Muscle of leg (tissue), 16 donors: ENCODE measurements around the gene ZNF629. TPM values are rescaled to one million over a fixed set of nuclear protein-coding genes. Genes with fewer than 3 reads are reported as not detected.
A peak's percentile ranks its signal among the peaks of the same experiment; 100 is the strongest.
"Not testable (repeated sequence)": the region's sequence is repeated elsewhere in the genome, so short reads cannot be mapped to it uniquely, and the experiment has no call there.

Source experiments
- DNase-seq: peaks from one replicate; pipeline ENCODE4 v3.0.0; 2013
- H3K27ac ChIP-seq: one replicate; pipeline ENCODE4 v1.5.1; 2013; ENCODE audit warnings: mild to moderate bottlenecking, low read length, control low read depth
- H3K27me3 ChIP-seq: one replicate; pipeline ENCODE4 v1.6.1; 2013; ENCODE audit warnings: low read length; ENCODE audit not compliant: control insufficient read depth, insufficient read depth
- H3K36me3 ChIP-seq: one replicate; pipeline ENCODE4 v1.6.1; 2013; ENCODE audit warnings: low read length; ENCODE audit not compliant: control insufficient read depth, insufficient read depth
- H3K4me1 ChIP-seq: one replicate; pipeline ENCODE4 v1.6.1; 2013; ENCODE audit warnings: low read length; ENCODE audit not compliant: control insufficient read depth, insufficient read depth
- H3K4me3 ChIP-seq: one replicate; pipeline ENCODE4 v1.5.1; 2013; ENCODE audit warnings: low read length, control low read depth
- H3K9me3 ChIP-seq: replicated peaks from 2 replicates; pipeline ENCODE4 v1.6.1; 2013; ENCODE audit warnings: low read depth, low read length; ENCODE audit not compliant: control insufficient read depth
- WGBS: methylation state at CpG from one replicate; pipeline ENCODE4 v1.1.5; 2013; ENCODE audit warnings: missing lambda C conversion rate; ENCODE audit not compliant: insufficient coverage; 5-methylcytosine and 5-hydroxymethylcytosine counted together
- long read RNA-seq, 11 donors: transcript quantifications; one replicate each; lab custom pipeline, GENCODE V29; 2026
- polyA plus RNA-seq, 8 donors: library from polyadenylated mRNA; unstranded; fragments of 120-200 nt; gene quantifications; one replicate each; pipeline versions ENCODE4 v1.2.1 to v1.2.3, GENCODE V29; 2013; ENCODE audit warnings: inconsistent platforms in 1 of 8, low replicate concordance in 1 of 8; ENCODE audit not compliant: insufficient read length in 8 of 8, insufficient read depth in 1 of 8
- total RNA-seq: library from RNA; stranded (reverse); fragments of 120-200 nt; gene quantifications from one replicate; pipeline ENCODE4 v1.2.4, GENCODE V29; 2013

ZNF629 gene
- total RNA-seq (12.4 TPM), polyA plus RNA-seq (10 to 100 TPM; 12.7 to 18.9 (median 15.3) TPM)
- long read RNA-seq, donor 1, full-length matches to known transcripts: 2 of 2 reads
- long read RNA-seq, donor 1, partial matches to known transcripts: 0 of 2 reads
- long read RNA-seq, donor 1, other reads (novel, unspliced or antisense): 0 of 2 reads
- long read RNA-seq, donor 2: 0 reads
- long read RNA-seq, donor 3, full-length matches to known transcripts: 2 of 2 reads
- long read RNA-seq, donor 3, partial matches to known transcripts: 0 of 2 reads
- long read RNA-seq, donor 3, other reads (novel, unspliced or antisense): 0 of 2 reads
- long read RNA-seq, donor 4, full-length matches to known transcripts: 3 of 3 reads
- long read RNA-seq, donor 4, partial matches to known transcripts: 0 of 3 reads
- long read RNA-seq, donor 4, other reads (novel, unspliced or antisense): 0 of 3 reads
- long read RNA-seq, donor 5, full-length matches to known transcripts: 4 of 4 reads
- long read RNA-seq, donor 5, partial matches to known transcripts: 0 of 4 reads
- long read RNA-seq, donor 5, other reads (novel, unspliced or antisense): 0 of 4 reads
- long read RNA-seq, donor 6, full-length matches to known transcripts: 1 of 9 reads
- long read RNA-seq, donor 6, partial matches to known transcripts: 8 of 9 reads
- long read RNA-seq, donor 6, other reads (novel, unspliced or antisense): 0 of 9 reads
- long read RNA-seq, donor 7, full-length matches to known transcripts: 3 of 16 reads
- long read RNA-seq, donor 7, partial matches to known transcripts: 13 of 16 reads
- long read RNA-seq, donor 7, other reads (novel, unspliced or antisense): 0 of 16 reads
- long read RNA-seq, donor 8, full-length matches to known transcripts: 2 of 2 reads
- long read RNA-seq, donor 8, partial matches to known transcripts: 0 of 2 reads
- long read RNA-seq, donor 8, other reads (novel, unspliced or antisense): 0 of 2 reads
- long read RNA-seq, donor 9, full-length matches to known transcripts: 6 of 6 reads
- long read RNA-seq, donor 9, partial matches to known transcripts: 0 of 6 reads
- long read RNA-seq, donor 9, other reads (novel, unspliced or antisense): 0 of 6 reads
- long read RNA-seq, donor 10, full-length matches to known transcripts: 2 of 2 reads
- long read RNA-seq, donor 10, partial matches to known transcripts: 0 of 2 reads
- long read RNA-seq, donor 10, other reads (novel, unspliced or antisense): 0 of 2 reads
- long read RNA-seq, donor 11, full-length matches to known transcripts: 1 of 7 reads
- long read RNA-seq, donor 11, partial matches to known transcripts: 6 of 7 reads
- long read RNA-seq, donor 11, other reads (novel, unspliced or antisense): 0 of 7 reads

DNA sequence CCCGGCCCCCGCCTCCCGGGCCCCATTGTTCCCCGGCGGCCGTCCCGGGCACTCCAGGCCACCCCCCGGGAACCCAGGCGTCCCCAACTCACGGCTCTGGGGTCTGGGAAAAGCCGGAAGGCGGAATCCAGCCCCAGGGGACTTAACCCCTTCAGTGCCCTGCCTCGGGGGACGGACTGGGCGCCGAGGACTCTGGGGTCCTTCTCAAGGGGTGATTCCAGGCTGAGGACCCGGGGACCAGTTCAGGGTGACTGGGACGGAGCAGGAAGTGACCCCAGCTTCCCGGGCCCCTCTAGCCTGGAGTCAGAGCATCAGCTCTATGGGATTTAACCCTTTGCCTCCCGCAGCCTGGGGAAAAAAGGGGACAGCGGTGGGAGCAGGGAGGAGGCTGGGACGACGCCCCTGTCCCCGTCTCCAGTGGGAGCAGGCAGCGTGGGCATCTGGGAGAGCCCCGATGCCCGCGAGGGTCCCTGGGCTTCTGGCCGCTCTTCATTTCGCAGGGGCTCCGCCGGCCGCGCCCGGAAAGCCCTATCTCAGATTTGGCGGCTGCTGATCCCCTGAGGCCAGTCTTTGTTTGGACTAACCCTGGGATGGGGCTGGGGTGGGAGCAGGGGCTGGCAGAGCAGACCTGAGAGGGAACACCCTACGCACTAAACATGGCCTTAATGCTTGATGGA, at the start of gene ZNF629:
ZNF629 (minus strand) TSS at position 270 of the 677 bp plus-strand sequence. CDS start 2,723 bp downstream, outside the sequence.
- H3K36me3 ChIP-seq: peaks cover 30% of the 10 kb centered on the region
- H3K4me1 ChIP-seq: peaks cover 23% of the 10 kb centered on the region
- no peaks in the 10 kb centered on the region for H3K9me3 ChIP-seq
- H3K27me3 ChIP-seq: no peaks in the 10 kb centered on the region
- H3K27ac ChIP-seq: peak within 1 kb of the TSS; percentile 87
- under 1% methylated on average over 25 of the region's 37 CpGs for WGBS
- peak; percentile 92 for DNase-seq
- H3K4me3 ChIP-seq: peak within 1 kb of the TSS; percentile 99

DNA sequence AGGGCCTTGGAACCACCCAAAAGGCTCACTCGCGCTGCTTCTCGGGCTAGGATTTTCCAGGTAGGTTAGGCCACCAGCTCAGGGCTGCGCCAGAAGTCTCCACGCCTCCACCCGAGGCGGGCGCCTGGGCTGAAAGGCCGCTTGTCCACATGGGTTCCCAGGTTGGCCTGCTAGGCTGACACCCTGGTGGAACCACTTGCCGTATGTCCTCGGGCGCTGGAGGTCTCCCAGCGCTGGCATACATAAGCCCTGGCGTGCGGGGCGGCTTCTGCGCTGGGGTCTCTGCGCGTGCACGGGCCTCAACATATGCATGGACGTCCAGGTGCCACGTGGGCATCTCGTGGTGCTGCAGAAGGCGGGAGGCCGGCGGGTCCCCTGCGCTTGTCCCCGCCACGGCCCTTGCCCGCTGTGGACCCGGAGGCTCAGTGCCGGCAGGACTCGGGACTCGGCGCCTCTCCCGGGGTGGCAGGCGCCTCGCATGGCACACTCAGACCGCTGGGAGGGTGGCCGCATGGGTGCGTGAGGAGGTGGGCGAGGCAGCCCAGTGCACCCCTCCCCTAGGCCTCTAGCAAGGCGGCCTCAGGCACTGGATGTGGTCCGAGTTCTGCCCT, 47.2 kb upstream of the ZNF629 start:
- peaks cover 15% of the 10 kb centered on the region for H3K36me3 ChIP-seq
- no peak overlapping the region for H3K27ac ChIP-seq
- H3K27me3 ChIP-seq: no peaks in the 10 kb centered on the region
- DNase-seq: no peak
- 93% methylated on average over 44 of the region's 44 CpGs for WGBS
- no peak overlapping the region for H3K4me3 ChIP-seq
- peaks cover 5% of the 10 kb centered on the region for H3K4me1 ChIP-seq
- no peaks in the 10 kb centered on the region for H3K9me3 ChIP-seq

DNA sequence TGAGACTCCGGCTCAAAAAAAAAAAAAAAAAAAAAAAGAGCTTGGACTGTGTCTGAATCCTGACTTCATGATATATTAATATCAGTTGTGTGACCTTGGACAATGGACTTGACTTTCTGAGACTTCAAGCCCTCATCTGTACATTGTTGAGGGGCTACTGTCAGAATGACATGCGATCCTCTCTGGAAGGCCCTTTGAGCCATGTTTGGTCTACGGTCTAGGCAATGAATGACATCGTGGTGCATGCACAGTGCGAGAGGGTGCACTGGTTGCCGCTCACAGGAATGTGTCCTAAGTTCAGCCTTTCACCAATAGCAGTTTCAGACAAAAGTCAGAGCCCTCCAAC, 43.0 kb upstream of the ZNF629 start:
- 73% methylated on average over 5 of the region's 6 CpGs for WGBS
- Histone ChIP-seq H3K27ac (no peak overlapping the region), H3K36me3 (peaks cover 15% of the 10 kb centered on the region), H3K4me1 (peaks cover 7% of the 10 kb centered on the region), H3K9me3 (no peaks in the 10 kb centered on the region), H3K27me3 (no peaks in the 10 kb centered on the region), H3K4me3 (no peak overlapping the region)
- no peak for DNase-seq

DNA sequence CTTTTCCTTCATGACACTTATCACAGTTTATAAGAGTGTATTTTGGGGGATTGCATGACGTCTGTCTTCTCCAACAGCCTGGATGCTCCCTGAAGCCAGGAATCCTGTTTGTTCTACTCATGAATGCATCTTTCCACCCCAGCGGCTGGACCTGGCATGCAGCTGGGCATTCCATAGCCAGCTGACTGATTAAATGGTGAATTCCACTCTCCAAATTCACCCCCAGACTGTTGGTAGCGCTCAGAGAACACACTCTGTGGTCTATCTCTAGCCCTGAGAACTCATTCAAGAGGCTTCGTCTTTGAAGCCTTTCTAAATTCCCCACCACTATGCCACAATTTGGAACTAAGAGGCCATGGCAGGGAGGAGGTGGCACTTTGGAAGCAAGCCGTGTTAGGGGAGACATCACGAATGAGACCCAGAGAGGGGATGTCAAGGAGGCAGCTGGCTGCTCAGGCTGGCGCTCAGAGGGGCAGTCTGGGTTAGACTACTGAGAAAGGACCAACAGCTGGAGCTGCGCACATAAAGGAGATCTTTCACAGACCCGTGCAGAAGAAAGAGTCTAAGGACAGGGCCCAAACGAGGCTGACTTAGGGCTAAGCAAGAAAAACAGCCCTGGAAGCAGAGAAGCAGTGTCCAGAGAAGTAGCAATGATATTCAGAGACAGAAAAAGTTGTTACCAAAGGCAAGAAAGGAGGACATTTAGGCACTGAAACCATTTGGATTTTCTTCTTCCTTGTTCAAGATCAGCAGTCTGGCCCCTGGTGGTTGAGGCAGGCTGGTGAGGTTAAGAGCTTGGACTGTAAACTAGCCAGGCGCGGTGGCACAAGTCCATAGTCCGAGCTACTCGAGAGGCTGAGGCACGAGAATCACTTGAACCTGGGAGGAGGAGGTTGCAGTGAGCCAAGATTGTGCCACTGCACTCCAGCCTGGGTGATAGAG, 42.4 kb upstream of the ZNF629 start:
- peak; percentile 24 for DNase-seq
- Histone ChIP-seq H3K9me3 (no peaks in the 10 kb centered on the region), H3K4me3 (no peak overlapping the region), H3K27ac (no peak overlapping the region), H3K4me1 (peaks cover 7% of the 10 kb centered on the region), H3K36me3 (peaks cover 11% of the 10 kb centered on the region), H3K27me3 (no peaks in the 10 kb centered on the region)
- 62% methylated on average over 13 of the region's 15 CpGs for WGBS

DNA sequence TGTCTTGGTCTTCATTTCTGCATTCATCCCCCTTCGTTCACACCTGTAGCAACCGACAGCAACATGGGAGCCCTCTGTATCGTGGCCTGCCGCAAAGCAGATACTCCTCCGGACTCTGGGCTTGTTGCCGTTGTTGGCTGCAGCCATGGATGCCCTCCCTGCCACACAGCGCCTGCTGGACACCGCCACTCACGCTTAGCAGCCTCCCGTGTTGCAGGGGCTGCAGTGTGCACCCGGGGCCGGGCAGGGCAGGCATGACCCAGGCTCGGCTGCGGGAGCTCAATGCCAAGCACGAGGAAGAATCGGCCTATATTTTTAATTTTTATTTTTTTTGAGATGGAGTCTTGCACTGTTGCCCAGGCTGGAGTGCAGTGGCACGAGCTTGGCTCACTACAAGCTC, 34.9 kb upstream of the ZNF629 start:
- Histone ChIP-seq H3K4me1 (no peaks in the 10 kb centered on the region), H3K9me3 (no peaks in the 10 kb centered on the region), H3K4me3 (no peak overlapping the region), H3K27me3 (no peaks in the 10 kb centered on the region), H3K27ac (no peak overlapping the region), H3K36me3 (no peaks in the 10 kb centered on the region)
- WGBS: 89% methylated on average over 12 of the region's 17 CpGs
- no peak for DNase-seq

DNA sequence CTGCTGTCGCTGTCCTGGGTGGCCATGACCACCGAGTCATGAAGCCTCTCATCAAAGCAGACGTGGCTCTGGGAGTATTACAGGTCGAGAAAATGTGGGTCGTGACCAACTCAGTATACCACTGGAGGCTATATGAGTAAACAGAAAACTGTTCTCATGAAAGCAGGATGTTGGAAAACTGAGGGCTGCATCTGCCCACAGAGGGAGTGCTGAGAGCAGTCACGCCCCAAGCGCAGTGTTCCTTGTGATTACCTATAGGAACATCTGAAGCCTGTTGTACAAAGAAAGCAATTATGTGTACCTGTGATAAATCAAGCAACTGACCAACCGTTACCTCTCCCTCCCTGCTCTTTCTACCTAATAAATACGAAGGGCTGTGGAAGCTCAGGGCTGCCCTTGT, 34.4 kb upstream of the ZNF629 start:
- not testable (repeated sequence) for DNase-seq, H3K27ac ChIP-seq
- WGBS: 86% methylated on average over 7 of the region's 9 CpGs

DNA sequence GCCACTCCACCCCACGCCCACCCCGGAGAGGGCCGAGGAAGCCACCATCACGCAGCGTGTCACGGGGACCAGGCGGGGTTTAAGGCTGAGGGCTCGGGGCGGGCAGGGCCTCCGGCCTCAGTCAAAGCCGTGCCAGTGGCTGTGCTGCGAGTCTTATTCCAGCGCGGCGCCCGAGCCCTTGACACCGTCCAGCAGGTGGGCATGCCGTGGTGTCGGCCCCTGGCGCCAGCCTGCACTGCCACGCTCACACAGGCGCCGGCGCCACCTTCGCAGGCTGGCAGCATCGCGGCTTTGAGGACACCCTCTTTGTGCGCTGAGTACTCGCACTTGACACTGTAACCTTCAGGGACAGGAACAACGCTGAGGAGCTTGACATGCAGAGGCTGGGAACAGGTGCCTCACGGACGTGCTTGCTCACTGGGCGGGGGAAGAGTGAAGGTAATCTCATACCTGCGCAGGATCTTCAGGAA, 34.0 kb upstream of the ZNF629 start:
- Histone ChIP-seq H3K9me3 (no peaks in the 10 kb centered on the region), H3K36me3 (no peaks in the 10 kb centered on the region), H3K4me1 (no peaks in the 10 kb centered on the region), H3K27ac (no peak overlapping the region), H3K4me3 (no peak overlapping the region), H3K27me3 (no peaks in the 10 kb centered on the region)
- DNase-seq: no peak
- WGBS: 78% methylated on average over 34 of the region's 34 CpGs

More for the DNA sequence above, 34.4 kb upstream of the ZNF629 start:
- H3K9me3 ChIP-seq, H3K36me3 ChIP-seq, H3K27me3 ChIP-seq, H3K4me3 ChIP-seq, H3K4me1 ChIP-seq: not testable (repeated sequence)

DNA sequence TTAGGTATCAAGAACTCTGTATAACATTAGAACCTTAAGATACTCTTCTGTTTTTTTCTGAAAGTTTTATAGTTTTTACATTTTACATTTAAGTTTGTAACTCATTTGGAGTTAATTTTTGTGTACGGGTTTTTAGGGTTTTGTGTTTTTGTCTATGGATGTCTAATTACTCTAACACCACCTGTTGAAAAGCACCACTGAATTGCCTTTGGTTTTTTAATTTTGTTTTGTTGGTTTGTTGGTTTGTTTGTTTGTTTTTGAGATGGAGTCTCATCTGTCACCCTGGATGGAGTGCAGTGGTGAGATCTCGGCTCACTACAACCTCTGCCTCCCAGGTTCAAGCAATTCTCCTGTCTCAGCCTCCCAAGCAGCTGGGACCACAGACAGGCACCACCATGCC, 29.8 kb upstream of the ZNF629 start:
- H3K36me3 ChIP-seq: no peaks in the 10 kb centered on the region
- H3K9me3 ChIP-seq: no peaks in the 10 kb centered on the region
- no CpG with 5 or more reads among the region's 2 CpGs for WGBS

More for the DNA sequence above, 29.8 kb upstream of the ZNF629 start:
- H3K27me3 ChIP-seq: no peaks in the 10 kb centered on the region
- no peak overlapping the region for H3K27ac ChIP-seq
- no peak for DNase-seq
- no peak overlapping the region for H3K4me3 ChIP-seq
- H3K4me1 ChIP-seq: peaks cover 8% of the 10 kb centered on the region
